Stimulated activated CD8-positive, alpha-beta memory T cell treated with anti-CD3 and anti-CD28 coated beads, Interleukin-2, amount 100 ng/mL, for 1 hour (primary cell): ENCODE results near the gene TIGD4.
"Not testable (repeated sequence)": the region's sequence is repeated elsewhere in the genome, so short reads cannot be mapped to it uniquely, and the experiment has no call there.

ENCODE experiments used
- DNase-seq, 2 donors: peaks; one replicate each; pipeline ENCODE4 v3.0.0-alpha.2; 2020; ENCODE audit warnings: low read depth in 2 of 2

TIGD4 gene

GRCh38 chr4:152780267-152780778 is 793 bp upstream of the TIGD4 start:
- DNase-seq = peak in 1 of 2 donors; percentile 43

DNA sequence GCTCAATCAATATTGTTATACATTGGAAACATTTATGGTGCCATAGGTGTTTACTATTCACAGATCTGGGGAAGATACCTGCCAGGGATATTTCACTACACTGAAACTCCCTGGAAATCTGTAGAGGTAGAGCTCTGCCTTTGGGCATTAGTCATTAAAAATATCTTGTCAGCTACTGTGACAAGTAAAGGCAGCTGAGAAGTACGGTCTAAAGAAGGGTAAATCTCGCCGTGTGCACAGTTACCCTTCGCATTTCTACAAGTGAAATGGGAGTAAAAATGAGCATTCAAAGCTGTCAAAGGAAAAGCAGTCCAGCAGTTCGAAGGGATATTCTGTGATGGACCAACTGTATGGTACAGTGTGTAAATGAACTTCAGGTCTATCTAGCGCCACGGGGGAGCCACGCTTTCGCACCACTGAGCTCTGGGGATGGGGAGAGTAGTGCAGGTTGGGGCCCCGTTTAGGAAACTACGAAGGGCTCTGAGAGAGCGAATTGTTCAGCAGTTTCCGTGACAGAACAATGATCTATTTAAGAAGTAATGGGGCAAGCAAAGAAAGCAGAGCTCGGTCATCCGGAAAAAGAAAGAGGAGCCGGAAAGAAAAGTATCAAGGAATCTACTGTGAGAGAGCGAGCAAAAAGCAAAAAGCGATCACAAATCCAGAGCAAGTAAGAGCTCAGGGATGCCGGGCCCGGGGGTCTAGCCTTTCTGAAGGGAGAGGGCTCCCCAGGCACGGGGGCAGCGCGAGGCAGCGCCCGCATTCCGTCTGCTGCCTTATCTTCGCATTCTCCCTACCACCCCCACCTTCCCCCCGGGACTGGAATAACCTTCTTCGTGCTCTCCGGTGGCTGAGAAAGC is 646 bp downstream of the TIGD4 start:
- DNase-seq = no peak

- DNase-seq = no peak
Observed at GRCh38 chr4:152777488-152777887, 2.0 kb downstream of the TIGD4 start.

DNA sequence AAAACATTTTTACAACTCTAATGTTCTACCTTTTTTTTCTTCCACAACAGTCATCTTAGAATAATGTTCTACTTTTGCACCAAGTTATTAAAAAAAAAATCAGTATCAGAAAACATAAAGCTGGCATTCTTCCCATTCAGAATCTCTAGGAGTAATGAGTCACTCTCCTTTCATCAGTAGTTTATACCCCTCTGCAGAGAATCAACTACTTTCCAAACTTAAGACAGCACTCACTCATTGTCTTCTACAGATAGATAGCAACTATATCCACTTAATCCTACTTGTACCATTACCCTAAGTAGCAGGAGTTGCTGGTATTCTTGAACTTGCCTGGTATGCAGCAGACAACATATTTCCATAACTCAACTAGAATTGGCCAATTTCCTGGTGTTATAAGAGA is 3.2 kb downstream of the TIGD4 start:
- no peak for DNase-seq

DNA sequence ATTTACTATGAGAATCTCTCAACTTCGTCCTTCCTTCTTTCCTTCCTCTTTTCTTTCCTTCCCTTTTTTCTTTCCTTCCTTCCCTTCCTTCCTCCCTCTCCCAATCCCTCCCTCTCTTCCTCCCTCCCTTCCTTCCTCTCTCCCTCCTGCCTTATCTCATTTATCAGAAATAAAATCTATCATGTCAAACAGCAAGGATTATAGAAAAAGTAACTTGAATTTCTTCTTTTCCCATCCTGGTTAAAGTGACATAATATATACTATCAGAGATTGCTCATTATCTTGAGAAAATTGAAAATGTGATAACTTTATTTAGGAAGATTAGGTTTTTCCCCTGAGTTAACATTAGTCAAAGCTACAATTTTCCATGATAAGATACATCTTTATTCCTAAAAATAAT is 5.6 kb downstream of the TIGD4 start:
- no peak for DNase-seq

DNA sequence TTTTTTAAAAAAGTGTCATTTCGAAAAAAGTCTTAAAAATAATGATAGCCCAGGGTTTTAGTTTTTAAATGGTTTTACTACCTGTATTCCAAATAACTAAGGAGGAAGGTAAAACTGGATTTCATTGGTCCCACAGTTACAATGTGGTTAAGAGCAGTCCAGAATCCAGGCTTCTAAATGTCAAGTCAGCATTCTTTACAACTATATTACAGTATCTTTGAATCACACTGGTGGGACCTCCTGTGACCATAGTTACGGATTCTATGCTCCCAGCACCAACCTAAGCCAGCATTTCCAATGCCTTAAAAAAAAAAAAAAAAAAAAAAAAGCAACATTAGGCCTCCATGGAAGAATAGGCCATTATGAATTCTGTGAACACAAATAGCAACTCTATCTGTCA is 6.2 kb downstream of the TIGD4 start:
- no peak for DNase-seq

DNA sequence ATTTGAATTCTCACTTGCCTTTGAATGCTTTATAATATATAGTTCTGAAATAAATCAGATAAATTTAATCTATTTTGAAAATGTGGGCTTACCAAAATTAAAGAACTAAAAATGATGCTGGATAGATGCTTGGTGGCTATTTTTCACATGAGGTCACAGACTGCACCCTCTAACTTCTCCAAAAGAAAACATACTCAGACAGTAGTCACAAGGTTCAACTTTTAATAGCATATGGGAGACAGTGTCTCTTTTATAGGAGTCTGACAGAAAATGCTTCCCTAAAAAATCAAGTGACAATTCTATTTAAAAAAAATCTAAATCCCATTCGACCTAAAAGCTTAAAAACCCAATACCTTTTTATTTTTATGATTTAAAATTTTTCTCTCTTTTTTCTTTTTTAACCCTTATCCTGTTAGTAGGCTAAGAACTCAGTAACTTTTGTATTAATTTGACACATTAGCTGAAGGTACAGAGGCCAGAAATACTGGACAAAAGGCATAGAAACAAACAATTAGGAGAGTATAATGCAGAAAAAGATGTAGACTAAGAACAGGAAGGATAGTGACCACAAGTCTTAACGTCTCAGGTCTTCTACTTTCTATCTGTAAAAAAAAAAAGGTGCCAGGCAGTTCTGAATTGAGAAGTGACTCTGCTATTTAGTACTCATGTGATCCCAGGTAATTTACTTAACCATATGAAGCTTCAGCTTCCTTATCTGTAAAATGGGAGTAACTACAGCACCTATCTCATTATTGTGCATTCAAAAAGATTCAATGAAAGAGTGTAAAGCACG is 7.6 kb downstream of the TIGD4 start:
- DNase-seq = no peak

DNA sequence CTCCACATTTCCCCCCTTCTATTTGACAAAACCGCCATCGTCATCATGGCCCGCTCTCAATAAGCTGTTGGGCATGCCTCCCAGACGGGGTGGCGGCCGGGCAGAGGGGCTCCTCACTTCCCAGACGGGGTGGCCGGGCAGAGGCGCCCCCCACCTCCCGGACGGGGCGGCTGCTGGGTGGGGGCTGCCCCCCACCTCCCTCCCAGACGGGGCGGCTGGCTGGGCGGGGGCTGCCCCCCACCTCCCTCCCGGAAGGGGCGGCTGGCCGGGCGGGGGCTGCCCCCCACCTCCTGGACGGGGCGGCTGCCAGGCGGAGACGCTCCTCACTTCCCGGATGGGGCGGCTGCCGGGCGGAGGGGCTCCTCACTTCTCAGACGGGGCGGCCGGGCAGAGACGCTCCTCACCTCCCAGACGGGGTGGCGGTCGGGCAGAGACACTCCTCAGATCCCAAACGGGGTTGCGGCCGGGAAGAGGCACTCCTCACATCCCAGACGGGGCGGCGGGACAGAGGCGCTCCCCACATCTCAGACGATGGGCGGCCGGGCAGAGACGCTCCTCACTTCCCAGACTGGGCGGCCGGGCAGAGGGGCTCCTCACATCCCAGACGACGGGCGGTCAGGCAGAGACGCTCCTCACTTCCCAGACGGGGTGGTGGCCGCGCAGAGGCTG is 14.3 kb downstream of the TIGD4 start:
- not testable (repeated sequence) for DNase-seq

- DNase-seq = no peak
Observed at GRCh38 chr4:152763796-152764195, 15.7 kb downstream of the TIGD4 start.

DNA sequence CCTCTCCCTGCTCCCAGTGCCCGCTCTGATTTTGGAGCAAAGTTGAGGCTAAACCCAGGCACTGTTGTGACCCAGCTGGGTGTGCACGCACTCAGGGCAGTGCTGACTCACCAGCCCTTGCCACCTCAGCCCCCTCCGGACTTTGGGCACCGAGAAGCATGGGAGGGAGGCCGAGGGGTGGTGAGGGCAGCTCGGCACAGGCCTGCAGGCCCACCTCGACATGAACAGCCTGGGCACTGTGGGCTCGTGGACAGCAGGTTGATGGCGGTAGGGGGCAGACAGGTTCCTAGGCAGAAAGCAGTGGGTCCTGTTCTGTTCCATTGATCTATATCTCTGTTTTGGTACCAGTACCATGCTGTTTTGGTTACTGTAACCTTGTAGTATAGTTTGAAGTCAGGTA is 30.9 kb downstream of the TIGD4 start:
- no peak for DNase-seq

GRCh38 chr4:152747444-152747843 is 32.1 kb downstream of the TIGD4 start:
- no peak for DNase-seq

- no peak for DNase-seq
Observed at GRCh38 chr4:152738827-152739226, 40.7 kb downstream of the TIGD4 start.

DNA sequence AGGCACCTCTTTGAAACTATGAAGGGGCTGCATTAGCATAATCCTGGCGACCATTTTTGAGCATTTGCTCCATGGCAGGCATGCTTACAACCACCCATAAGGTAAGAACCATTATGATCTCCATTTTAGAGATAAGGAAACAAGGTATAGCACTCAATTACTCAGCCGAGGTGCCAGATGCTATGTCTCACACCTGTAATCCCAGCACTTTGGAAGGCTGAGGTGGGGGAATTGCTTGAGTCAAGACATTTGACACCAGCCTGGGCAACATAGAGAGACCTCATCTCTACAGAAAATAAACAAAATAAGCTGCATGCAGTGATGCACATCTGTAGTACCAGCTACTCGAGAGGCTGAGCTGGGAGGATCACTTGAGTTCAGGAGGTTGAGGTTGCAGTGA is 43.6 kb downstream of the TIGD4 start:
- DNase-seq = no peak

GRCh38 chr4:152735396-152735859 is 44.1 kb downstream of the TIGD4 start:
- DNase-seq = no peak

DNA sequence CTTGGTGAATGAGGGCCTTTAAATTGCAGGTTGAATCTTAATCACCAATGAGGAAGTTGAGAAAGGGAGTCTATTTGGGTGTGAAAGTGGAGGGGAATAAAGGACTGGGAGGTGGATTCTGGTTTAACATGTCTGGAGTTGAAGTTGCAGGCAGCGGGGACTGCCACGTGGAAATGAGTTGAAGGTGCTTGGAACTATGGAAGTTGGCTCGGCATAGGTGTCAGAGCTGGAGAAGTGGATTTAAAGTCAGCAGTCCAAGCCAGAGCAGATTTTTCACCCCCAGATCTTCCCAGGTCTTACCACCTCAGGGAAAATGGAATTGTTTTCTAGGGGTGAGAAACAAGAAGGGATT is 44.9 kb downstream of the TIGD4 start:
- no peak for DNase-seq

DNA sequence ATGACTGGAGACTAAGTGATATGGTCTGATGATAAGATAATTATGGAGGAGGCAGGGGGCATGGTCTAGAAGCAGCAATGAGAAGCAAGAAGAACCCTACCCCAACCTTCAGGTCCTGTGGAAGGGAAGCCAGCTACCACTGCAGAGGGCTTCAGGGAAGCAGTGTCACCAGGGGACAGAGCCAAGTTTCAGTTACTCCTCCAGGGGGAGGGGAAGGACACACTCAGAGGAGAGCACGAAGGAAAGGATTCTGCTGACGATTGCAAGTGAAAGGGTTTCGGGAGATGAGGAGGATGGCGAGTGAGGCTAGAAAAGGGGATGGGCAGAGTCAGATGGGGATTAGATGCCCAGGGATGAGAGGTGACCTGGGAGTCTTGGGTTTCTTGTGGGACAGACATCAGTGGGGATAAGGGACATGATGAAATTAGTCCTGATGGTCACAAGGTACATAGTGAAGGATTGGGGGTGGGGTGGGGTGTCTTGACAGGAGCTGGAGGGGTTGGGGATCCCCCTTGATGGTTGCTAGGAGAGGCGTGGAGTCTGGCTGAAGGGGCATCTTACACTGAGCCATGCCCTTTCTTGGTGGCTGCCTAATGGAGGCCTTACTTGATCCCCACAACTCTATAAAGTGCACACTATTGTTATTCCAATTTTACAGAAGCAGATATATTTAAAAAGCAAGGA is 45.4 kb downstream of the TIGD4 start:
- DNase-seq = no peak

- DNase-seq = no peak
Observed at GRCh38 chr4:152731997-152732396, 47.5 kb downstream of the TIGD4 start.

- no peak for DNase-seq
Observed at GRCh38 chr4:152729466-152729865, 50.1 kb downstream of the TIGD4 start.

- no peak for DNase-seq
Observed at GRCh38 chr4:152728343-152728742, 51.2 kb downstream of the TIGD4 start.

DNA sequence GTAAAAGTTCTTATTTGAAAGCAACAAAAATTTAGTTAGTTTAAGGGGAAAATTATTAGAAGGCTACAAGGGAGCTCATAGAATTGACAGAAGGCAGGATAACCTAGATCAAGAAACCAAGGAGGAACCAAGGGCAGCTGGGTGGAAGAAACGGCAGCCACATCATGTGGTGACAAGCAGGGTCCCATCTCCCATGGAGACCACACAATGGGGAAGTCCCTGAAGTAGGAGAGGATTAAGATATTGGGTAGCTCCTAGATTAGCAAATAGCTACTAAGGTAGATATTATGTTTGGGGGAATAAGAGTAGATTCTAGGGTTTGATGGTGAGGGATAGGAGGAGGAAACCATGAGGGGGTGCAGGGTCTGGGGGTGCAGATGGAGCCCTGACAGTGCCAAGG is 51.7 kb downstream of the TIGD4 start:
- DNase-seq = no peak

- no peak for DNase-seq
Observed at GRCh38 chr4:152724494-152724893, 55.0 kb downstream of the TIGD4 start.

DNA sequence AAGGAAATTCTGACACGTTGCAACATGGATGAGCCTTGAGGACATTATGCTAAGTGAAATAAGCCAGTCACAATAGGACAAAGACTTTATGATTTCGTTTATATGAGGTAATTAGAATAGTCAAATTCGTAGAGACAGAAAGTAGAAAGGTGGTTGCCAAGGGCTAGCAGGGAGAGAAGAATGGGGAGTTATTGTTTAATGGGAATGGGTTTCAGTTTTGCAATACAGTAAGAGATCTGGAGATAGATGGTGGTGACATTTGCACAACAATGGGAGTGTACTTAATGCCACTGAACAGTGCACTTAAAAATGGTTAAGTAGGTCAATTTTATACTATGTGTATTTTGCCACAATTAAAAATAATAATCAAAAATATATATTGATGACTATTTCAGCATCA is 56.3 kb downstream of the TIGD4 start:
- DNase-seq = no peak
